Sigmoid colon (tissue), 7 donors: ENCODE data around the gene ERGIC1. TPM values are rescaled to one million over a fixed set of nuclear protein-coding genes. Genes with fewer than 3 reads are reported as not detected.

ENCODE experiments used
- DNase-seq: peaks from one replicate; pipeline ENCODE4 v3.0.0-alpha.2; 2019
- H3K27ac ChIP-seq, 4 donors: fragments of 200-600 bp; sonication (generic); one replicate each; pipeline ENCODE4 v1.5.1; 2016 to 2019; ENCODE audit warnings: mild to moderate bottlenecking in 1 of 4
- H3K27me3 ChIP-seq, 3 donors: fragments of 200-600 bp; sonication (generic); one replicate each; pipeline ENCODE4 v1.5.1; 2019; ENCODE audit warnings: mild to moderate bottlenecking in 1 of 3
- H3K36me3 ChIP-seq, 4 donors: fragments of 200-600 bp; sonication (generic); one replicate each; pipeline ENCODE4 v1.5.1; 2016 to 2019
- H3K4me1 ChIP-seq, 4 donors: fragments of 200-600 bp; sonication (generic); one replicate each; pipeline ENCODE4 v1.5.1; 2017 to 2019
- H3K4me3 ChIP-seq, 4 donors: fragments of 200-600 bp; sonication (generic); one replicate each; pipeline ENCODE4 v1.5.1; 2017 to 2019; ENCODE audit warnings: mild to moderate bottlenecking in 2 of 4, moderate library complexity in 1 of 4
- H3K9me3 ChIP-seq, 4 donors: fragments of 200-600 bp in 3 of 4; sonication (generic) in 3 of 4; one replicate each; pipeline versions ENCODE4 v1.5.1 to v1.6.1; 2013 to 2019
- EP300 ChIP-seq, 4 donors: sonication (generic); formaldehyde crosslinking; IDR thresholded peaks; one replicate each; pipeline ENCODE4 v1.6.1; 2017; ENCODE audit warnings: antibody characterized with exemption in 4 of 4
- POLR2A ChIP-seq, 2 donors: fragments of 450-650 bp; IDR thresholded peaks; one replicate each; pipeline ENCODE4 v1.6.1; 2016; ENCODE audit warnings: antibody characterized with exemption in 2 of 2, mild to moderate bottlenecking in 2 of 2, moderate library complexity in 2 of 2
- POLR2AphosphoS5 ChIP-seq, 4 donors: sonication (generic); formaldehyde crosslinking; IDR thresholded peaks; one replicate each; pipeline ENCODE4 v1.6.1; 2017; ENCODE audit warnings: antibody characterized with exemption in 4 of 4
- WGBS, 2 donors: extraction: QIAGEN DNeasy Blood & Tissue Kit; methylation state at CpG; one replicate each; pipeline ENCODE4 v1.1.7; 2013; 5-methylcytosine and 5-hydroxymethylcytosine counted together
- intact Hi-C: fragments of 100-400 bp; cut with DNase I; formaldehyde crosslinking; loops from one replicate; pipeline ENCODE4 v1.15.1; 2023
- polyA plus RNA-seq, 3 donors: library from polyadenylated mRNA; stranded (reverse); fragments of 200-250 nt; gene quantifications; one replicate each; pipeline ENCODE4 v1.2.3, GENCODE V29; 2013
- total RNA-seq, 4 donors: library from RNA; depleted of rRNA; stranded (reverse); fragments of >200 nt; gene quantifications; one replicate each; pipeline ENCODE4 v1.1.0, GENCODE V29; 2016
- TF ChIP-seq, protein P1 (sequence below), 4 experiments: fragments of 450-650 bp in 3 of 4; fragments of 200-600 bp in 1 of 4; IDR thresholded peaks; one replicate each; pipeline ENCODE4 v1.5.1; 2016 to 2019; ENCODE audit warnings: antibody characterized with exemption in 4 of 4, mild to moderate bottlenecking in 3 of 4, moderate library complexity in 2 of 4
- donor health status: healthy with polysubstance abuse.
- donor health status: Bipolar disorder and iron deficiency.
- donor health status: healthy.

The ERGIC1 gene
- total and polyA plus RNA-seq, 7 donors: 80.6 to 160 (median 117) TPM

DNA sequence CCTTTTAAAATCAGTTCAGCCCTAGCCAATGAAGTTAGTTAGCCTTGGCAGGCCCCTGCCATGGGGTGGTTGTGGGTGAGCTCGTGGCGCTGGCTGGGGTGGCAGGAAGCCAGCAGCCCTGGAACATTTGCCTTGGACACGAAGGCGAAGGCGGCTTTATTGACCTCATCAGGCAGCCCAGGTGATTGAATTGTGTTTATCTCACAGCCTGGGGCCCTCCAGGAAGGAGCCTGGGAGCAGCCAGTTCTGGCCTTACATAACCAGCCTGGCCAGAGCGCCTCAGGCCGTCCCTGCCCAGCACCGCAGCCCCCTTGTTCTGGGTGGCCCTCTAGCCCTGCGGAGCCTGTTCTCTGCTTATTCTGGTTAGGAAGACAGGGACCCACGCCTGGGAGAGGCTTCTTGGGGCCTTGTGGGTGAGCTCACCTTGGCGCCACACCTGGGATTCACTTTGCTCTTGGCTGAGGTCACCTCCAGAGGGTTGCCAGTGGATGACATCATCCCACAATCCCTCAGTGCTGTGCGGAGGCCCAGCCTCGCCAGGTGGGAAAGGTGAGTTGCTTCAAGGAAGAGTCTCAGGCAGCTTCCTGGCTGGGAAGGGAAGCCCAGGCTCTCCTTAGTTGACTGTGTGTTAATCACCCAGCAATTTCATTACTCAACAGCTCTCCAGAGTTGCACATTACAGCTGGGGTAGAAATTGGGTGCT is 70.7 kb downstream of the ERGIC1 start:
- TF ChIP-seq, protein P1, sequence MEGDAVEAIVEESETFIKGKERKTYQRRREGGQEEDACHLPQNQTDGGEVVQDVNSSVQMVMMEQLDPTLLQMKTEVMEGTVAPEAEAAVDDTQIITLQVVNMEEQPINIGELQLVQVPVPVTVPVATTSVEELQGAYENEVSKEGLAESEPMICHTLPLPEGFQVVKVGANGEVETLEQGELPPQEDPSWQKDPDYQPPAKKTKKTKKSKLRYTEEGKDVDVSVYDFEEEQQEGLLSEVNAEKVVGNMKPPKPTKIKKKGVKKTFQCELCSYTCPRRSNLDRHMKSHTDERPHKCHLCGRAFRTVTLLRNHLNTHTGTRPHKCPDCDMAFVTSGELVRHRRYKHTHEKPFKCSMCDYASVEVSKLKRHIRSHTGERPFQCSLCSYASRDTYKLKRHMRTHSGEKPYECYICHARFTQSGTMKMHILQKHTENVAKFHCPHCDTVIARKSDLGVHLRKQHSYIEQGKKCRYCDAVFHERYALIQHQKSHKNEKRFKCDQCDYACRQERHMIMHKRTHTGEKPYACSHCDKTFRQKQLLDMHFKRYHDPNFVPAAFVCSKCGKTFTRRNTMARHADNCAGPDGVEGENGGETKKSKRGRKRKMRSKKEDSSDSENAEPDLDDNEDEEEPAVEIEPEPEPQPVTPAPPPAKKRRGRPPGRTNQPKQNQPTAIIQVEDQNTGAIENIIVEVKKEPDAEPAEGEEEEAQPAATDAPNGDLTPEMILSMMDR (IDR thresholded peaks at IDR 0.05): no peak
- TF ChIP-seq POLR2AphosphoS5 (IDR thresholded peaks at IDR 0.05) (peak; percentile 72 to 90 (median 80)), POLR2A (IDR thresholded peaks at IDR 0.05) (peak in 1 of 2 donors; percentile 25), EP300 (IDR thresholded peaks at IDR 0.05) (peak; percentile 96 to 100 (median 98))
- intact Hi-C loops: loop anchor here (1.0 to 10.0 kb wide), 3 partner anchors 36 to 350 kb away; no protein-coding TSS in a partner anchor
- H3K4me1 ChIP-seq: peaks cover 0 to 75% (median 74%) of the 10 kb centered on the region in 4 donors

DNA sequence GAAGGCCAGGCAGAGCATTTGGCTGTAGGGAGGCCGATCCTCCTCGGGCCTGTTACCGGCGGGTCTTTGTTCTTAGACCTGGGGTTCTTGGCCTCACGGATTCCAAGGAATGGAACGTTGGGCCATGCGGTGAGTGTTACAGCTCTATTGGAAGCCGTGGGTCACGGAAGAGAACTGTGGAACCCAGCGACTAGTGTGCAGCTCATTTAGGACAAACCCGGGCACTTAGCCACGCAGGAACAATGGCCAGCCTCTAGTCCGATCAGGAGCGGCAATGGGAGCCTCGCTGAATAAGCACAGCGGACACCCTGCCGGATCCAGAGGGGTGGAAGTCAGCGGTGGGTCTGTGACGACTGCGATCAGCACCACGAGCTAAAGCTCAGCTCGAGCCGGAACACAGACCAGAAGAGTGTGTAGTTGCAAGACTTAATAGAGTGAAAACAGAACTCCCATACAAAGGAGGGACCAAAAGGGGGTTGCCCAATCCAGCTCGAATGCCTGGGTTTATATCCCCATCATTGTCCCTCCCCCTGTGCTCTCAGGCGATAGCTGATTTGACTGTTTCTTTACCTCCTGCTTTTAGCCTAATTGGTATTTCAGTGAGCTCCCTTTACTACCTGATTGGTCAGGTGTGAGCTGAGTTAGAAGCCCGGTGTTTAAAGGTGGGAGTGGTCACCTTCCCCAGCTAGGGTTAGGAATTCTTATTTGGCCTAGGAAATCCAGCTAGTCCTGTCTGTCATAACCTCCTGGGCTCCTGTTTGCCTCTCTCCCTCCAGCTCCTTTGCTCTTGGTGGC is 71.5 kb downstream of the ERGIC1 start:
- intact Hi-C loops: loop anchor here (1.0 to 10.0 kb wide), 3 partner anchors 37 to 351 kb away; no protein-coding TSS in a partner anchor
- 69 to 83% methylated on average over 26 of the region's 26 CpGs for WGBS, 2 donors
- Histone ChIP-seq H3K27ac (peak overlapping the region; percentile 87 to 96 (median 90)), H3K36me3 (peaks cover 0 to 7% (median 0%) of the 10 kb centered on the region in 4 donors), H3K9me3 (no peaks in the 10 kb centered on the region), H3K4me3 (no peak overlapping the region), H3K27me3 (no peaks in the 10 kb centered on the region), H3K4me1 (peaks cover 0 to 74% (median 73%) of the 10 kb centered on the region in 4 donors)
- TF ChIP-seq, protein P1 (IDR thresholded peaks at IDR 0.05): no peak
- TF ChIP-seq EP300 (IDR thresholded peaks at IDR 0.05) (peak in 1 of 4 donors; percentile 13), POLR2A (IDR thresholded peaks at IDR 0.05) (peak in 1 of 2 donors; percentile 18), POLR2AphosphoS5 (IDR thresholded peaks at IDR 0.05) (peak in 3 of 4 donors; percentile 12 to 61 (median 16))
- peak; percentile 73 for DNase-seq

More for the DNA sequence above, 70.7 kb downstream of the ERGIC1 start:
- peak; percentile 96 for DNase-seq
- Histone ChIP-seq H3K9me3 (no peaks in the 10 kb centered on the region), H3K4me3 (no peak overlapping the region), H3K27me3 (no peaks in the 10 kb centered on the region), H3K27ac (peak overlapping the region; percentile 87 to 96 (median 90)), H3K36me3 (peaks cover 0 to 5% (median 0%) of the 10 kb centered on the region in 4 donors)
- 20 to 64% methylated on average over 13 of the region's 13 CpGs for WGBS, 2 donors

DNA sequence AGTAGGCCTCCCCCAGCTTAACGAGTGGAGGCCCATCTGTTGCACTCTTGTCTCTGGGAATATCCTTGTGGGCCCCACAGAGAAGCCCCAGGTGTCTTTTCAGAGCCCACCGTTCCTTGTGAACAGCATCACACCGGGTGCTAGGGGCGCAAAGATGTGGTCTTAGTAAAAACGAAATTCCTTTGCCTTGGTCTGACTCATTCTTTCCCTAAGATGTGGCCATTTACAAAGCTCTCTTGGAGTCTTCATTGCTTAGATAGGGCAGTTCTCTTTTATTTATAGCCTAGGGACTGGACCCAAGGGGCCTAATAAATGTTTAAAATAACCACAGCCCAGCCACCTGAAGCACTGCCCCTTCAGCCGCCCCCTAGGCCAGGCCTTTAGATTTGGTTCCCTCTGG is 72.4 kb downstream of the ERGIC1 start:
- H3K27ac ChIP-seq: peak overlapping the region; percentile 87 to 96 (median 90)
- H3K36me3 ChIP-seq: peaks cover 0 to 7% (median 0%) of the 10 kb centered on the region in 4 donors
- no peaks in the 10 kb centered on the region for H3K27me3 ChIP-seq
- TF ChIP-seq, protein P1 (IDR thresholded peaks at IDR 0.05): no peak
- peak; percentile 10 to 54 (median 48) for TF ChIP-seq POLR2AphosphoS5 (IDR thresholded peaks at IDR 0.05)
- no peak for TF ChIP-seq POLR2A (IDR thresholded peaks at IDR 0.05)
- TF ChIP-seq EP300 (IDR thresholded peaks at IDR 0.05): peak in 2 of 4 donors; percentile 41 to 47
- no peak for DNase-seq
- no peaks in the 10 kb centered on the region for H3K9me3 ChIP-seq
- peaks cover 0 to 73% (median 68%) of the 10 kb centered on the region in 4 donors for H3K4me1 ChIP-seq
- intact Hi-C loops: loop anchor here (10.0 kb wide), 1 partner anchor 352 kb away; no protein-coding TSS in a partner anchor
- WGBS, 2 donors: 79 to 84% methylated on average over 6 of the region's 6 CpGs
- no peak overlapping the region for H3K4me3 ChIP-seq

DNA sequence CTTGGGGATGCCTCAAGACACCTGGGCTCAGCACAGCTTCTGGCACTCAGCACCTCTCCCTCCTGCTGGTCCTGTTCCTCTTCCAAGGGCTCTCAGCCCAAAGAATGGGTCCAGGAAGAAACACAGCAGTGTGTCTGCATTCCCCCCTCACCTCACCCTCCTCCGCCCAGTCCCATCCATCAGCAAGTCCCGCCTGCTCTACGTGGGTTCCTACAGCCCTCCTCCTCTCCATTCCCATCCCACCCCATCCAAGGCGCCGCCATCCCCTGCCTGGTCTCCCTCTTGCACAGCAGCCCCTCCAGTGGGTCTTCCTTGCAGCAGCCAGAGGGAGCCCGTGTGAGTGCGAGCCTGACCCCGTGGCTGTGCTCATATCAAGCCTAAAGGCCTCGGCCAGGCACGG is 72.8 kb downstream of the ERGIC1 start:
- no peaks in the 10 kb centered on the region for H3K27me3 ChIP-seq
- peak overlapping the region; percentile 87 to 96 (median 90) for H3K27ac ChIP-seq
- H3K4me1 ChIP-seq: peaks cover 0 to 69% (median 65%) of the 10 kb centered on the region in 4 donors
- peaks cover 0 to 7% (median 0%) of the 10 kb centered on the region in 4 donors for H3K36me3 ChIP-seq
- no peaks in the 10 kb centered on the region for H3K9me3 ChIP-seq
- DNase-seq: peak; percentile 84
- peak in 1 of 2 donors; percentile 34 for TF ChIP-seq POLR2A (IDR thresholded peaks at IDR 0.05)
- TF ChIP-seq POLR2AphosphoS5 (IDR thresholded peaks at IDR 0.05): peak in 2 of 4 donors; percentile 12 to 48
- TF ChIP-seq, protein P1 (IDR thresholded peaks at IDR 0.05): no peak
- peak in 1 of 4 donors; percentile 6 for TF ChIP-seq EP300 (IDR thresholded peaks at IDR 0.05)
- intact Hi-C loops: loop anchor here (10.0 kb wide), 1 partner anchor 352 kb away; no protein-coding TSS in a partner anchor
- no peak overlapping the region for H3K4me3 ChIP-seq
- 82 to 83% methylated on average over 10 of the region's 10 CpGs for WGBS, 2 donors
